ENCODE results near the gene FOXO3.

GRCh38 chr6:108635505-108636226 lies 74.9 kb downstream of the FOXO3 start:
- TF ChIP-seq CTCF (IDR thresholded peaks at IDR 0.05; ENCODE audit: low read depth, low read length) = no peak
- TF ChIP-seq EZH2phosphoT487 (IDR thresholded peaks at IDR 0.05; ENCODE audit: low read depth) = no peak

All from OCI-LY3 (cell line).